Measurements from ENCODE around the gene C16orf82.
A peak's percentile ranks its signal among the peaks of the same experiment; 100 is the strongest.

The C16orf82 gene

DNA sequence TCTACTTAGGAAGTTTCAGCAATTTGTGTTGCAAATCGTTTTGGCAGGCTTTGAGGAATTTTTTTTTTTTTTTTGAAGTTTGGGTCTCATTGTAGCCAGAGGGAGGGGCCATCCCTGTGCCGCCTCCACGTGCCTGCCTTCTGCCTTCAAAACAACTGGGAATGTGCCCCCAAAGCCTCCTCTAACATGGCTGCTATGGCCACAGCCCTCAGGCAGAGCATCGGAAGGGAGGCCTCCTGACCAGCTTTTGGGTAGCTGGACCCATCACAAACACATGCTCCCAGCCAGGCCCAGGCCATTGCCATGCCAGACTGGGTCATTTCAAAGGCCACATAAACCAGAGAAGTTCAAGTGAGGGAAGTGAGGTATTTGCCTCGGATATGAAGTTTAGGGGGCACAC is 21.5 kb downstream of the C16orf82 start:
- DNase-seq (ENCODE audit: low read depth) = no peak

DNA sequence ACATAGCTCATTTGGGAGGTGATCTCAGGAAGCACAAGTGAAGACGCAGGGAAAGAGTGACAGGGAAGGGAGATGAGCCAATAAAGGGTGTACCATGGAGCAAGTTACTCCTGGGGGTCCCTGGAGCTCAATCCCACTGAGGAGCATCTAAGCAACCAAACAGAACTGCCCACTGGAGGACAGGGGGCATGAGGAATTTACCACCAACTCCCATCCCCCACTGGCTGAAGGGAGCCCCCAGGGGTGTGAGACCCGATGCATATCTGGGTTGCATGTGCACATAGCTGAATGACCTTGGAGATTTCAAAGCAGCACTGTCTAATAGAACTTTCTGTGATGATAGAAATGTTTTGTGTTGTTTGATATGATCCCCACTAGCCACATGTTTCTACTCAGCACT is 29.6 kb downstream of the C16orf82 start:
- no peak for DNase-seq (ENCODE audit: low read depth)

- peak; percentile 32 for DNase-seq (ENCODE audit: low read depth)
Observed at GRCh38 chr16:27097800-27098230, 31.1 kb downstream of the C16orf82 start.

DNA sequence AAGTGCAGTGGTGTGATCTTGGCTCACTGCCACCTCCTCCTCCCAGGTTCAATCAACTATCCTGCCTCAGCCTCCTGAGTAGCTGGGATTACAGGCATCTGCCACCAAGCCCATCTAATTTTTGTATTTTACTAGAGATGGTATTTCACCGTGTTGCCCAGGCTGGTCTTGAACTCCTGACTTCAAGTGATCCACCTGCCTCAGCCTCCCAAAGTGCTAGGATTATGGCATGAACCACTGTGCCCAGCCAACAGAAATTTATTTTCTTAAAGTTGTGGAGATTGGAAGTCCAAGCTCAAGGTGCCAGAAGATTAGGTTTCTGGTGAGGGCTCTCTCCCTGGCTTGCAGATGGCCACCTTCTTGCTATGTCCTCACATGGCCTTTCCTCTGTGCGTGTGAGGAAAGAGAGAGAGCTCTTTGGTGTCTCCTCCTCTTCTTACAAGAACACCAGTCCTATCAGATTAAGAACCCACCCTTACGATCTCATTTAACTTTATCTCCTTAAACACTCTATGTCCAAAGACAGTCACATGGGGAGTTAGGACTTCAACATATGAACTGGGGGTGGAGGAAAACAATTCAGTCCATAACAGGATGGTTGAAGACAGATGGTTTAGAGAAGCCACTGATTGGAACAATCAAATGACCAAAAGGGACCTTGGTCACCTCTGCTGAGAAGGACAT is 31.8 kb downstream of the C16orf82 start:
- DNase-seq (ENCODE audit: low read depth) = no peak

DNA sequence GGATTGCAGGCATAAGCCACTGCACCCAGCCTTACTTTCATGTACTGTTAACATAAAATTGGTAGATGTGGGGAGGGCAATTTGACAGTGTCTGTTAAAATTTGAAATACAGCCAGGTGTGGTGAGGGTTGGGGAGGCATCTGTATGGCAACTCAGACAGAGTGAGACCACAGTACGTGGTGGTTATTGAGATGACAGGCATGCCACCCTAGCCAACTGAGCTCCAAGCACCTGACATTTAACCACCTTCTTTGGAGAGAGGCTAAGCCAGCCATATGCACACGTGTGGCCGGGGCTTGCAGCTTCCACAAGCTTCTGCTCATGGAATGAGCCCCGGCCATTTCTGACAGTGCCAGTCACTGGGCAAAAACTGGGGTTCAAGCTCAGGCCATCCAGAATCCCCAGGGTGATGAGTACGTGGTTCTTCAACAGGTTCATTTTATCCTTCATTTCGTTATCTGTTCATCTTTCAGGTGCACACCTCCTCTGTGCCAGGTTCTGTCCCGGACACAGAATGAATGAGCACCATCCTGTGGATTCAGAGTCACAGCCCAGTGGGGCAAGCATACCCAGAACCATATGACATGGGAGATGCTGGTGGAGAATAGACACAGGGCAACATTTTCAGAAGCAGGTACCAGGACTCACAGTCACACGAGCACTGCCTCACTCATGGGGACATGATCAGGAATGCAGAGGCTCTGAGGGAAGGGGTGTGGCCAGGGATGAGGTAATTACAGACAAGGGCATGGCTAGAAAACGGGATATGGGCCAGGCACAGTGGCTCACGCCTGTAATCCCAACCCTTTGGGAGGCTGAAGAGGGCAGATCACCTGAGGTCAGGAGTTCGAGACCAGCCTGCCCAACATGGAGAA is 36.2 kb downstream of the C16orf82 start:
- DNase-seq (ENCODE audit: low read depth) = no peak

- DNase-seq (ENCODE audit: low read depth) = no peak
Observed at GRCh38 chr16:27103954-27104353, 37.2 kb downstream of the C16orf82 start.

DNA sequence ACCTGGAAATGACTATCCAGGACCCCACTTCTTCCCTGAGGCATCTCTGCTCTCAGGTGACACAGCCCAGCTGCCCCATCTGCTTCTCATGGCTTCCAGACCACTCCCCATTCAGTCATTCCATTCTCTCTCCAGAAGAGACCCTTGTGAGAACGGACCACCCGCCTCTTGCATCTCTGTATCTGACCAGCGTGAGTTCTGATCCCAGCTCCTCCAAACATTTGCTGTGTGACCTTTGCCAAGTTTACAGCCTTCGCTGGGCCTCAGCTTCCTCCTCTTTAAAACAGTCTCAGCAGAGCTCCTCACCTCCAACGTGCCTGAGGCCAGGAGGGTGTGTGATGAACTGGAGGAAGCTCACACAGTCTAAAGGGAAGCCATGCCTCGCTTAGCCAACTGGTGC is 39.6 kb downstream of the C16orf82 start:
- no peak for DNase-seq (ENCODE audit: low read depth)

DNA sequence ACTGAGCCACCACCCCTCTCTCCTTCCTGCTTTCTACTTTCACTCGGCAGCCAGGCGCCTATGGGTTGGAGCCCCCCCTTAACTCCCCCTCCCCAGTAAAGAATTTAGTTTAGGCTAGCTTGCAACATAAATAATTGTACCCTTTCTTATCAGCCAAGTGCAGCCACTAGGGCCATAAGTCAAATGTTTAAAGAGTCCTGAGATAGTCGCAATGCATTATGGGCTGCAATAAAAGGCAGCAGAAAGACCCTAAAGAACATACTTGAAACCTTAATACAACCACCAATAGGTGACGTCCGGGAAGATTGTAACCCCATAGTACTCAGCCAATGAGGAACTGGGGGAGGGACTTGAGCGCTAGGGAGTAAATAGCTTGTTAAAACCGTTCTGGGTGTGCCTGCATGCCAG is 40.5 kb downstream of the C16orf82 start:
- DNase-seq (ENCODE audit: low read depth) = no peak

GRCh38 chr16:27108051-27108770 is 41.5 kb downstream of the C16orf82 start:
- no peak for DNase-seq (ENCODE audit: low read depth)

- DNase-seq (ENCODE audit: low read depth) = no peak
Observed at GRCh38 chr16:27108826-27109665, 42.3 kb downstream of the C16orf82 start.

- DNase-seq (ENCODE audit: low read depth) = peak; percentile 76
Observed at GRCh38 chr16:27109666-27110523, 43.2 kb downstream of the C16orf82 start.

DNA sequence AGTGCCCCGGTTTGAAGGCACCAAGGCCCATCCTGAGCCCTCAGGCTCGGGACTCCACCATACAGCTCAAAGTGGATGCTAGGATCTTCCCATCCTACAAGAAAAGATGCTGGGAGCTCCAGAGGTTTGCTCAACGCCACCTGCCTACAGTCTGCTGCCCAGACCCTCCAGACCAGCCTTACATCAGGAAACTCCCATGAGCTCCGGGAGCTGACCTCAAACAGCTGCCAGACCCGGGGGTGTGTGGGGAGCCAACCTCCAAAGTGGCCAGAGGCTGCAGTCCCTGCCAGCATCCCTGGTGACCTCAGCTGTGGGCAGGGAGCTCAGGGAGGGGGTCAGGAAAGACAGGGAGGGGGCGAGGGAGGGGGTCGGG is 43.8 kb downstream of the C16orf82 start:
- DNase-seq (ENCODE audit: low read depth) = no peak

GRCh38 chr16:27111486-27111885 is 44.8 kb downstream of the C16orf82 start:
- DNase-seq (ENCODE audit: low read depth) = no peak

GRCh38 chr16:27112093-27112811 is 45.5 kb downstream of the C16orf82 start:
- DNase-seq (ENCODE audit: low read depth) = no peak

- no peak for DNase-seq (ENCODE audit: low read depth)
Observed at GRCh38 chr16:27113341-27113841, 46.7 kb downstream of the C16orf82 start.

DNA sequence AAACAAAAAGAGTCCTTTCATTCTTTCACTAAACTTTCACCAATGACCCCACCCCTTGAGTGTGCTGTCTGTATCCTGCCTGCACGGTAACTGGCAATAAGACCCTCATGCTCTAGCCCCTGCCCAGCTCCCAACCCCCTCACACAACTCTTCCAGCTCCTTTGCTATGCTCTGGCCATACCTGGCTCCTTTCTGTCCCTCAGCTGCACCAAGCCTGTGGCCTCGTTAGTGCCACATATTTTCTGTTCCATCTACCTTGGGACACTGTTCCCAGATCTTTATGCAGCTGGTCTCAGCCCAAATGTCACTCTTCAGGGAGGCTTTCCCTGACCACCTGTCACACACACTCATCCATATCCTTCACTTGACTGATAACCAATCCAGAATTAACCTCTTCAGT is 47.3 kb downstream of the C16orf82 start:
- DNase-seq (ENCODE audit: low read depth) = no peak

GRCh38 chr16:27118526-27118925 is 51.8 kb downstream of the C16orf82 start:
- no peak for DNase-seq (ENCODE audit: low read depth)
